Endodermal cell (in vitro differentiated cells): ENCODE data around the gene HSPA1A. TPM values are rescaled to one million over a fixed set of nuclear protein-coding genes. Genes with fewer than 3 reads are reported as not detected.

Experiments used
- DNase-seq: peaks from one replicate; pipeline ENCODE4 v3.0.0-alpha.2; 2017
- H3K27ac ChIP-seq: 2 replicates; pipeline ENCODE4 v1.5.1; 2013; ENCODE audit warnings: mild to moderate bottlenecking, low read depth, low read length, moderate library complexity
- H3K27me3 ChIP-seq: 2 replicates; pipeline ENCODE4 v1.6.1; 2013; ENCODE audit warnings: mild to moderate bottlenecking, low read length, moderate library complexity; ENCODE audit not compliant: insufficient read depth, control insufficient read depth, poor library complexity, severe bottlenecking
- H3K36me3 ChIP-seq: 2 replicates; pipeline ENCODE4 v1.7.0; 2013; ENCODE audit warnings: mild to moderate bottlenecking, low read length, moderate library complexity; ENCODE audit not compliant: control insufficient read depth, insufficient read depth
- H3K4me1 ChIP-seq: one replicate; pipeline ENCODE4 v1.7.0; 2013; ENCODE audit warnings: low read length; ENCODE audit not compliant: control insufficient read depth, insufficient read depth
- H3K4me3 ChIP-seq: 2 replicates; pipeline ENCODE4 v1.5.1; 2013; ENCODE audit warnings: mild to moderate bottlenecking, low read length, moderate library complexity
- H3K9ac ChIP-seq: 2 replicates; pipeline ENCODE4 v1.6.1; 2013; ENCODE audit warnings: mild to moderate bottlenecking, low read length, moderate library complexity; ENCODE audit not compliant: poor library complexity, severe bottlenecking; ENCODE audit errors: extremely low read depth
- H3K9me3 ChIP-seq: 2 replicates; pipeline ENCODE4 v1.6.1; 2013; ENCODE audit warnings: mild to moderate bottlenecking, low read length, moderate library complexity; ENCODE audit not compliant: control insufficient read depth
- H3K27ac Mint-ChIP-seq: 2 replicates; pipeline ENCODE4 v1.8.0; 2020; ENCODE audit warnings: mixed read lengths
- H3K27me3 Mint-ChIP-seq: 2 replicates; pipeline ENCODE4 v1.8.0; 2021; ENCODE audit warnings: mild to moderate bottlenecking, mixed read lengths; ENCODE audit not compliant: insufficient read depth
- H3K36me3 Mint-ChIP-seq: 2 replicates; pipeline ENCODE4 v1.8.0; 2020; ENCODE audit warnings: low read depth, mixed read lengths
- H3K4me1 Mint-ChIP-seq: 2 replicates; pipeline ENCODE4 v1.8.0; 2020; ENCODE audit warnings: mixed read lengths
- H3K4me3 Mint-ChIP-seq: 2 replicates; pipeline ENCODE4 v1.8.0; 2020; ENCODE audit warnings: mild to moderate bottlenecking, moderate library complexity, mixed read lengths
- H3K9me3 Mint-ChIP-seq: 2 replicates; pipeline ENCODE4 v1.8.0; 2020; ENCODE audit warnings: mild to moderate bottlenecking, mixed read lengths
- WGBS, 2 experiments: methylation state at CpG; one replicate each; pipeline versions ENCODE4 v1.1.5 to v1.1.7; 2013; ENCODE audit warnings: missing lambda C conversion rate in 2 of 2, mixed read lengths in 1 of 2; ENCODE audit not compliant: insufficient coverage in 1 of 2, insufficient read length in 1 of 2; 5-methylcytosine and 5-hydroxymethylcytosine counted together
- long read RNA-seq, 4 experiments: library from polyadenylated mRNA in 2 of 4; library from RNA in 1 of 4; library from capped mRNA in 1 of 4; stranded (forward) in 3 of 4; unstranded in 1 of 4; transcript quantifications; one replicate each; pipeline ENCODE4 v2.0.0, GENCODE V29; 2020 to 2021; ENCODE audit warnings: inconsistent platforms in 1 of 4
- polyA plus RNA-seq, 2 experiments: library from polyadenylated mRNA; stranded (reverse); fragments of 50-300 nt; gene quantifications; one replicate each; pipeline ENCODE4 v1.2.3, GENCODE V29; 2013
- total RNA-seq, 2 donors: library from RNA; stranded (reverse); fragmentation: NEBNext Ultra II Directional in 1 of 2; extraction: Animal tissue kit (Norgen Biotek cat#: 25700) in 1 of 2; gene quantifications; 2 replicates in 1 of 2; 3 replicates in 1 of 2; pipeline ENCODE4 v1.2.1, GENCODE V29; 2021
- TF ChIP-seq, protein P1 (sequence below): fragments of 200-600 bp; sonication (generic); conservative IDR thresholded peaks from 2 replicates; pipeline ENCODE4 v1.5.0; 2021; ENCODE audit warnings: antibody characterized with exemption, mild to moderate bottlenecking

The HSPA1A gene
- 10 to 100 TPM; 53.1 to 62.6 TPM for total RNA-seq
- polyA plus RNA-seq (2013, experiment 1 of 2): 50.5 TPM
- 49.6 TPM for polyA plus RNA-seq (2013, experiment 2 of 2)
- long read RNA-seq, experiment 1, transcript HSPA1A-201 (1 exons, 2,483 nt): major isoform, 27 of 27 reads
- long read RNA-seq, experiment 1, partial matches to known transcripts: 0 of 27 reads
- long read RNA-seq, experiment 1, other reads (novel, unspliced or antisense): 0 of 27 reads
- long read RNA-seq, experiment 2, transcript HSPA1A-201 (1 exons, 2,483 nt): major isoform, 23 of 23 reads
- long read RNA-seq, experiment 2, partial matches to known transcripts: 0 of 23 reads
- long read RNA-seq, experiment 2, other reads (novel, unspliced or antisense): 0 of 23 reads
- long read RNA-seq, experiment 3, transcript HSPA1A-201 (1 exons, 2,483 nt): major isoform, 94 of 94 reads
- long read RNA-seq, experiment 3, partial matches to known transcripts: 0 of 94 reads
- long read RNA-seq, experiment 3, other reads (novel, unspliced or antisense): 0 of 94 reads
- long read RNA-seq, experiment 4, transcript HSPA1A-201 (1 exons, 2,483 nt): major isoform, 26 of 26 reads
- long read RNA-seq, experiment 4, partial matches to known transcripts: 0 of 26 reads
- long read RNA-seq, experiment 4, other reads (novel, unspliced or antisense): 0 of 26 reads

DNA sequence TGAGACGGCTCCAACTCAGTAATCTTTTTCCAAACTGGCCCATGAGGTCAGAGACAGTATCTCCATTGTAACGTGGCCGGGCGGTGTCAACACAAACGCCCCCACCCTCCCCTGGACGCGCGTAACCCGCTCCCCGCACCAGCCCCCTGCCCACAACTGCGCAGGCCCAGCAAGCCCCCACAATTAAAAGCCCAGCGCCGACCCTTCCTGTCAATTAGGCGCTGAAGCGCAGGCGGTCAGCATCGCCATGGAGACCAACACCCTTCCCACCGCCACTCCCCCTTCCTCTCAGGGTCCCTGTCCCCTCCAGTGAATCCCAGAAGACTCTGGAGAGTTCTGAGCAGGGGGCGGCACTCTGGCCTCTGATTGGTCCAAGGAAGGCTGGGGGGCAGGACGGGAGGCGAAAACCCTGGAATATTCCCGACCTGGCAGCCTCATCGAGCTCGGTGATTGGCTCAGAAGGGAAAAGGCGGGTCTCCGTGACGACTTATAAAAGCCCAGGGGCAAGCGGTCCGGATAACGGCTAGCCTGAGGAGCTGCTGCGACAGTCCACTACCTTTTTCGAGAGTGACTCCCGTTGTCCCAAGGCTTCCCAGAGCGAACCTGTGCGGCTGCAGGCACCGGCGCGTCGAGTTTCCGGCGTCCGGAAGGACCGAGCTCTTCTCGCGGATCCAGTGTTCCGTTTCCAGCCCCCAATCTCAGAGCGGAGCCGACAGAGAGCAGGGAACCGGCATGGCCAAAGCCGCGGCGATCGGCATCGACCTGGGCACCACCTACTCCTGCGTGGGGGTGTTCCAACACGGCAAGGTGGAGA lies at the start of gene HSPA1A, which contains the start of gene HSPA1L:
Gene HSPA1A (plus strand): TSS at position 519 of the 814 bp plus-strand sequence. CDS start 214 bp downstream, at position 733.
Gene HSPA1L (minus strand): TSS at position 259 of the 814 bp plus-strand sequence. CDS start 3,311 bp downstream, outside the sequence.
- Histone ChIP-seq H3K4me1 (no peaks in the 10 kb centered on the region), H3K9me3 (no peaks in the 10 kb centered on the region), H3K36me3 (no peaks in the 10 kb centered on the region), H3K27ac (peak within 1 kb of the TSS; percentile 98), H3K27me3 (no peaks in the 10 kb centered on the region), H3K4me3 (peak within 1 kb of the TSS; percentile 84), H3K9ac (peak within 1 kb of the TSS; percentile 96)
- peak within 1 kb of the TSS; percentile 100 for H3K27ac Mint-ChIP-seq
- H3K36me3 Mint-ChIP-seq: peaks cover 3% of the 10 kb centered on the region
- 0% methylated on average over 15 to 51 of the region's 56 CpGs for WGBS, 2 experiments
- H3K4me1 Mint-ChIP-seq: peaks cover 24% of the 10 kb centered on the region
- H3K4me3 Mint-ChIP-seq: peak within 1 kb of the TSS; percentile 79
- peak; percentile 100 for DNase-seq
- peaks cover 13% of the 10 kb centered on the region for H3K9me3 Mint-ChIP-seq
- H3K27me3 Mint-ChIP-seq: peaks cover 3% of the 10 kb centered on the region
- TF ChIP-seq, protein P1, sequence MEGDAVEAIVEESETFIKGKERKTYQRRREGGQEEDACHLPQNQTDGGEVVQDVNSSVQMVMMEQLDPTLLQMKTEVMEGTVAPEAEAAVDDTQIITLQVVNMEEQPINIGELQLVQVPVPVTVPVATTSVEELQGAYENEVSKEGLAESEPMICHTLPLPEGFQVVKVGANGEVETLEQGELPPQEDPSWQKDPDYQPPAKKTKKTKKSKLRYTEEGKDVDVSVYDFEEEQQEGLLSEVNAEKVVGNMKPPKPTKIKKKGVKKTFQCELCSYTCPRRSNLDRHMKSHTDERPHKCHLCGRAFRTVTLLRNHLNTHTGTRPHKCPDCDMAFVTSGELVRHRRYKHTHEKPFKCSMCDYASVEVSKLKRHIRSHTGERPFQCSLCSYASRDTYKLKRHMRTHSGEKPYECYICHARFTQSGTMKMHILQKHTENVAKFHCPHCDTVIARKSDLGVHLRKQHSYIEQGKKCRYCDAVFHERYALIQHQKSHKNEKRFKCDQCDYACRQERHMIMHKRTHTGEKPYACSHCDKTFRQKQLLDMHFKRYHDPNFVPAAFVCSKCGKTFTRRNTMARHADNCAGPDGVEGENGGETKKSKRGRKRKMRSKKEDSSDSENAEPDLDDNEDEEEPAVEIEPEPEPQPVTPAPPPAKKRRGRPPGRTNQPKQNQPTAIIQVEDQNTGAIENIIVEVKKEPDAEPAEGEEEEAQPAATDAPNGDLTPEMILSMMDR: no peak

- Histone ChIP-seq H3K4me1 (no peaks in the 10 kb centered on the region), H3K36me3 (no peaks in the 10 kb centered on the region), H3K9ac (no peak overlapping the region), H3K27me3 (no peaks in the 10 kb centered on the region), H3K27ac (no peak overlapping the region), H3K4me3 (no peak overlapping the region), H3K9me3 (no peaks in the 10 kb centered on the region)
- TF ChIP-seq, protein P1: no peak
- no peak for DNase-seq
- WGBS, 2 experiments: 92 to 100% methylated on average over 3 to 9 of the region's 9 CpGs
- H3K27ac Mint-ChIP-seq: peak overlapping the region; percentile 41
- H3K27me3 Mint-ChIP-seq: no peaks in the 10 kb centered on the region
- H3K4me3 Mint-ChIP-seq: peak overlapping the region; percentile 51
- peaks cover 18% of the 10 kb centered on the region for H3K4me1 Mint-ChIP-seq
- peaks cover 19% of the 10 kb centered on the region for H3K36me3 Mint-ChIP-seq
- no peaks in the 10 kb centered on the region for H3K9me3 Mint-ChIP-seq
These were observed 49.8 kb upstream of the HSPA1A start for GRCh38 chr6:31765559-31765909.
